Measurements from ENCODE around the gene CHMP4B.

Gene CHMP4B

DNA sequence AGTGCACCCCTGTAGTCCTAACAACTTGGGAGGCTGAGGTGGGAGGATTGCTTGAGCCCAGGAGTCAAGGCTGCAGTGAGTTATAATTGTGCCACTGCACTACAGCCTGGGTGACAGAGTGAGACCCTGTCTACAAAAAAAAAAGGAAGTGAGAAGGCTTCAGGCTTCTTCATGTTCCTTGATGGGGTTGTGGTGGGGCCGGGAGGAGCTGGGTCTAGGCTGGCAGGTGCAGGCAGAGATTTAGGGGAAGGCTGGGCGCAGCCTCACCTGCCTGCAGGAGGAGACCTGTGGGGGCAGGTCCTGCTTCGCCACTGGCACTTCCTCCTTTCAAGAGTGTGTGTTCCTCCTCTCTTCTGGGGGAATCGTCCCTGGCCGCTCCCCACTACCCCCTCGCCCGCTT, 63.9 kb downstream of the CHMP4B start:
- peak; percentile 62 for DNase-seq (ENCODE audit: low spot score)
- TF ChIP-seq, protein P1, sequence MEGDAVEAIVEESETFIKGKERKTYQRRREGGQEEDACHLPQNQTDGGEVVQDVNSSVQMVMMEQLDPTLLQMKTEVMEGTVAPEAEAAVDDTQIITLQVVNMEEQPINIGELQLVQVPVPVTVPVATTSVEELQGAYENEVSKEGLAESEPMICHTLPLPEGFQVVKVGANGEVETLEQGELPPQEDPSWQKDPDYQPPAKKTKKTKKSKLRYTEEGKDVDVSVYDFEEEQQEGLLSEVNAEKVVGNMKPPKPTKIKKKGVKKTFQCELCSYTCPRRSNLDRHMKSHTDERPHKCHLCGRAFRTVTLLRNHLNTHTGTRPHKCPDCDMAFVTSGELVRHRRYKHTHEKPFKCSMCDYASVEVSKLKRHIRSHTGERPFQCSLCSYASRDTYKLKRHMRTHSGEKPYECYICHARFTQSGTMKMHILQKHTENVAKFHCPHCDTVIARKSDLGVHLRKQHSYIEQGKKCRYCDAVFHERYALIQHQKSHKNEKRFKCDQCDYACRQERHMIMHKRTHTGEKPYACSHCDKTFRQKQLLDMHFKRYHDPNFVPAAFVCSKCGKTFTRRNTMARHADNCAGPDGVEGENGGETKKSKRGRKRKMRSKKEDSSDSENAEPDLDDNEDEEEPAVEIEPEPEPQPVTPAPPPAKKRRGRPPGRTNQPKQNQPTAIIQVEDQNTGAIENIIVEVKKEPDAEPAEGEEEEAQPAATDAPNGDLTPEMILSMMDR (IDR thresholded peaks at IDR 0.05; ENCODE audit: extremely low read depth, missing control alignments), result no peak

DNA sequence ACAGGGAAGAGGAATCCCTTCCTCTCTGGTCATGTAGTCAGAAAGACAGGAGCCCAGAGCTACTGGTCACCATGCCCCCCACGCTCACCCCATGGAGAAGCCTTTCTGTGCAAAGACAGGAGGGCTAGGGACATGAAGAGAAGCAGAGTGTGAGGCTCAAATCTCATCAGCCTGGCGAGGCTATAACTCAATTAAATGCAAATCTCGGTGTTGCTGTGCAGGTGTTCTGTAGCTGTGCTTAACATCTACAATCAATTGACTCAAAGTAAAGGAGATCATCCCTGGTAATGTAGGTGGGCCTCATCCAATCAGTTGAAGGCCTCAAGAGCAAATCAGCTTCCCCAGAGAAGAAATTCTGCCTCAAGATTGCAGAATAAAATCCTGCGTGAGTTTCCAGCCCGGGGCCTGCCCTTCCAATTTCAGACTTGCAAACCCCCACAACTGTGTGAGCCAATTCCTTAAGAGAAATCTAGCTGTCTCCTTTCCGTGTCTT, 64.4 kb downstream of the CHMP4B start:
- TF ChIP-seq, protein P1 (IDR thresholded peaks at IDR 0.05; ENCODE audit: extremely low read depth, missing control alignments), result no peak
- no peak for DNase-seq (ENCODE audit: low spot score)

DNA sequence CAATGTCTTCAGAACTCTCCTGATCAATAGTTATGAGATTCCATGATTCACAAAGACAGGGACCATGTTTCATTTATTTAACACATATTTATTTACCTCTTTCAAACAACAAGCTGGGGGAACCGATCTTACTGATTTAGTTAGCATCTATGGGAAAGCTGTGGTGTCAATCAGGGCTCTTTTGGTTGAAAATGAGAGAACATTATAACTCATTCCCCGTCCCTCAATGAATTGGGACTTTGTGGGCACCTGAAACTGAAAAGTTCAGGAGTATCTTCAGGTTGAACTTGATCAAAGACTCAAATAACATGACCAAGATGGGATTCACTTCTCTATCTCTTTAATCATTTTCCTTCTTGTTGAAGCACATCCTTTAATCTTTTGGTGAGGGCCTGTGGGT, 67.4 kb downstream of the CHMP4B start:
- TF ChIP-seq, protein P1 (IDR thresholded peaks at IDR 0.05; ENCODE audit: extremely low read depth, missing control alignments), result no peak
- DNase-seq (ENCODE audit: low spot score), result no peak

DNA sequence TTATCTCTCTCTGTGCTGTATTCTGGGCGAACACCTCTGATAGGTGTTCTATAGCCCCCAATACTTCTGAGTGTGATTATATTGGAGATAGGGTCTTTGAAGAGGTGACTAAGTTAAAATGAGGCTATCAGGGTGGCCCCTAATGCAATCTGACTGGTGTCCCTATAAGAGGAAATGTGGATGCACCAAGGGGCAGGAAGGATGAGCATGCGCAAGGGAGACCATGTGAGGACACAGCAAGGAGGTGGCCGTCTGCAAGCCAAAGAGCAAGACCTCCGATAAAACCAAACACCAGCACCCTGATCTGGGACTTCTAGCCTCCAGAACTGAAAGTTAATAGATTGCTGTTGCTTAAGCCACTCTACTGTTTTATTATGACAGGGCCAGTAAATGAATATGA, 69.2 kb downstream of the CHMP4B start:
- DNase-seq (ENCODE audit: low spot score), result no peak
- TF ChIP-seq, protein P1 (IDR thresholded peaks at IDR 0.05; ENCODE audit: extremely low read depth, missing control alignments), result no peak

DNA sequence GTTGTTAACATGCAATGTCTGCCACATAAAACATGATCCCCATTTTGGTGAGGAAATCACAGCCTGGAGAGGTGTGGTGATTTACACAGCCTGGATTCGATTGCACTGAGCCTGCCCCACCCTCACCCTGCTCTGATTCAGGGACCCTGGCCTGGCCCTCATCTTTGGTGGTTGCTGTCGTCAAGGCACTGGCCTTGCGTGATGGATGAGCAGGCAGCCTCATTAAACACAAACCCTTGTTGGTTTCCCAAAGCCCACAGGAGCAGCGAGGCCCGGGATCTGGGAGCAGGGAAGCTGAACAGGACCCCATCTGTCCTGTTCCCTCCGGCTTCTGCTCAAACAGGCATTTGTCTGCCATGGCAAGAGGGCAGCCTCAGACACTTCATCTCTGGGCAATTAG, 70.8 kb downstream of the CHMP4B start:
- TF ChIP-seq, protein P1 (IDR thresholded peaks at IDR 0.05; ENCODE audit: extremely low read depth, missing control alignments), result no peak
- no peak for DNase-seq (ENCODE audit: low spot score)

DNA sequence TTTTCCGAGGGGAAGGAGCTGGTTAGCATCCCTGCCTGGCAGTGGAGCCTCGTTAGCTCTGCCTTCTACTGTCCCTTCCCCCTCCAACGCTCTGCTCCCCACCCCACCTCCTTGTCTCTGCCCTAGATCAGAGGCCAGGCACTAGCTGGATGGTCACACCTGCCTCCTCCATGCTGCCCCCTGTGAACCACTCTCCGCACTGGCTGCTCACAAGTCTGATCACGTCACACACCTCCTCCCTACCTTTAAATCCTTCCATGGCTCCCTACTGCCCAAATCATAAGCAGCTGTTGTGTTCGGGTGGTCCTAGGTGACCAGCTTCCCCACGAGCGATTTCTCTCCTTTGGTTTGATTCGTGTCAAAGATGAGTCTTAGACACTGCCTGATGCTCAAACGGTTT, 71.3 kb downstream of the CHMP4B start:
- TF ChIP-seq, protein P1 (IDR thresholded peaks at IDR 0.05; ENCODE audit: extremely low read depth, missing control alignments), result no peak
- DNase-seq (ENCODE audit: low spot score), result no peak

DNA sequence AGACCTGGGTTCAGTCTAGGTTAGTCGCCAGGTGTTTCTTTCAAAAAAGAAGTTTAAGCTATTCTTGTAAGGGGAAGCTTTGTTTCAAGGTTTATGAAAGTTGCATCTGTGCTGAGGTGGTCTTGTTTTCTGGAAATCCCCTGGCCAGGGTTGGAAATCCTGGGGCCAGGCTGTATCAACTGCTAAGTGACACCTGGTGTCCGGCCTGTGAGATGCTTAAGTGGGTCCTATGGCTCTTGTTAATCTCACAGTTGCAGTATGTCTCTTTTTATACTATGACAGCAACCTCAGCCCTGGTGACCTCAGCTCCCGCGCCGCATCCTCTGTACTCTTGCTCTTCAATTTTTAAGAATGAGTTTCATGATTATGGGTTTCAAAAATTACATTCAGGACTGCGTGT, 72.0 kb downstream of the CHMP4B start:
- TF ChIP-seq, protein P1 (IDR thresholded peaks at IDR 0.05; ENCODE audit: extremely low read depth, missing control alignments), result no peak
- peak; percentile 79 for DNase-seq (ENCODE audit: low spot score)

Data from GM20000 (cell line).